NCI-H748 treated with DMSO at 0.1 percent for 48 hours (cell line): ENCODE measurements around the gene C2orf69.
A peak's percentile ranks its signal among the peaks of the same experiment; 100 is the strongest.

ENCODE experiments used
- DNase-seq: peaks from one replicate; lab custom pipeline; 2025; lab: John Stamatoyannopoulos, UW

C2orf69 gene

DNA sequence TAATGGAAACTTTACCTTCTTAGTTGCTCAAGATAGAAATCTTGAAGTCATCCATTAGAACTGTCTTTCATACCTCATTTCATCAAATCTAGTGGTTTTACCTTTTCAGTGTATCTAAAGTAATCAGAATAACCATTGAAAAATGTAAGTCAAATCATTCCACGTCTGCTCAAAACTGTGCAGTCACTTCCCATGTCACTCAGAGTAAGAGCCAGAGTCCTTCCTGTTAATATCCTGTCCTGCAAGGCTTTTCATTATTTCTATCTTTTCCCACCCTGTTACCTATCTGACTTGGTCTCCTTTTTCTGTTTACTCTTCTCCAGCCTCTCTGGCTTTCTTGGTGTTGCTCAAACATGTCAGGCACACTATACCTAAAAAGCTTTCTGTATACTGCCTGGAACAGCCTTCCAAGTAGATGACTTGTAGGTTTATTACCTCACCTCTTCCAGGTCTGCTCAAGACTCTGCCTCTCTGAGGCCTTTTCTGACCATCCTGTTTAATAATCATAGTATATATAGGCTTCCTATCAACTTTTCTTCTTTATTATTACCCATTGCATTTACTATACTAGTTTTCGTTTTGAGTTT is 3.4 kb downstream of the C2orf69 start:
- DNase-seq: no peak

DNA sequence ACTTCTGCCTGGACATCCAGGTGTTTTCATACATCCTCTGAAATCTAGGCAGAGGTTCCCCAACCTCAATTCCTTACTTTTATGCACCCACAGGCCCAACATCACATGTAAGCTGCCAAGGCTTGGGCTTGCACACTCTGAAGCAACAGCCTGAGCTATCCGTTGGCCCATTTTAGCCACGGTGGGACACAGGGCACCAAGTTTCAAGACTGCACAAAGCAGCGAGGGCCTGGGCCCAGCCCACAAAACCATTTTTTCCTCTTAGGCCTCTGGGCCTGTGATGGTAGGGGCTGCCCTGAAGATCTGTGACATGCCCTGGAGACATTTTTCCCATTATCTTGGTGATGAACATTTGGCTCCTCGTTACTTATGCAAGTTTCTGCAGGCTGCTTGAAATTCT is 5.9 kb downstream of the C2orf69 start:
- no peak for DNase-seq

DNA sequence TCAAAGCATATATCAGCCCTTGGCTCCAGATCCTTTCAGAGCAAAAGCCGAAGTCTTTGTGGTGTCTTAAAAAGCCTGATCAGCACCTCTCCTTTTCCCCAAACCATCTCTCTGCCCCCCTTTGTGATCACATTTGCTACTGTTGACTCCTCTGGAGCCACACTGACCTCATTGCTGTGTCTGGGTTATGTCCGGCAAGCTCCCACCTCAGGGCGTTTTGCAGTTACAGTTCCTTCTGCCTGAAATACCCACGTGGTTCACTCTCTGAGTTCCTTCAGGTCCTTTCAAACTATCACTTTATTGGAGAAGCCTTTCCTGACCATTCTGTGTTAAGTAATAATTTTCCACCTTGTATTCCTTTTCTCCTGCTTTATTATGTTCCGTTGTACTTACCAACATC is 11.8 kb downstream of the C2orf69 start:
- no peak for DNase-seq

DNA sequence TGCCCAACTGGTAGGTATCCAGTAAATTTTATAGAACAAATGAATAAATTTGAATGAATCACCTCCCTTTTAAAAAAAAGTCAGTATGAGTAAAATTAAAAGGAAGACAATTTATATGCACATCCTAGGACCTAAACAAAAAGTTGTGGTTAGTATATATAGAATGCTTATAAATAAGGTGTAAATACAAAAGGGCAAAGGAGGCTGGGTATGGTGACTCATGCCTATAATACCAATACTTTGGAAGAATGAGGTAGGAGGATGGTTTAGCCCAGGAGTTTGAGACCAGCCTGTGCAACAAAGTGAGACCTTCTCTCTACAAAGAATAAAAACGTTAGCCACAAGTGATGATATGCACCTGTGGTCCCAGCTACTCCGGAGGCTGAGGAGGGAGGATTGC is 12.8 kb downstream of the C2orf69 start:
- DNase-seq: no peak

- no peak for DNase-seq
Observed at GRCh38 chr2:199926806-199927205, 15.7 kb downstream of the C2orf69 start.

DNA sequence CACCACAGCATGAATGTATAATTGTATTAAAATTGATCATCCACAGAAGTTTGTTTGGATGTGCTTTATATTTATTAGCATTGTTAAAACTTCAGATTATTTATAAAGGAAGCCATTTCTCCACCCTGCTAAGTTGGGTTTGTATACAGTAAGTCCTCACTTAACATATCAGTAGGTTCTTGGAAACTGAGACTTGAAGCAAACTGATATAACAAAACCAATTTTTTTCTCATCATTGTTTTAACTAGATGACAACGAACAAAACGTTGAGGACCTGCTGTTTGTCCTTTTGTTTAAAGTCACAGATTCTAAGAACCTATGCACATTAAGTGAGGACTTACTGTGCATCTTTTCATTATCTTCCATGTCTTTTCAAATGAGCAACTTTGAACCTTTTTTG is 17.1 kb downstream of the C2orf69 start:
- DNase-seq: no peak

DNA sequence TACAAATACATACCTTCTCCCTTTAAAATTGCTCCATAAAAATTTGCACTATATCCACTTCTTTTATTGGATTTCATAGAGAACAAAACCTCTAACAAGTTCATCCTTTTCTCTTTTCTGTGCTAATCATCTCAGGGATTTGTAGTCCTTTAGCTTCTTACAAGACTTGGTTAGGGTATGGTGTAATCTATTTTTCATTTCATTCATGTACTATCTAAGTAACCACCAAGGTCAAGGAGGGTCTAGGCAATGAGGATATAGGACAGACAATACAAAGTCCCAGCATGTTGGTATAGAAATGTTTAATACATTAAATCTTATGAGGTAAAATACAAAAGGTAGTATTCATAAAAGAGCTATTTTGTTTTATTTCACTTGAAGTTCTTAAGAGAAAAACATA is 17.5 kb downstream of the C2orf69 start:
- no peak for DNase-seq

DNA sequence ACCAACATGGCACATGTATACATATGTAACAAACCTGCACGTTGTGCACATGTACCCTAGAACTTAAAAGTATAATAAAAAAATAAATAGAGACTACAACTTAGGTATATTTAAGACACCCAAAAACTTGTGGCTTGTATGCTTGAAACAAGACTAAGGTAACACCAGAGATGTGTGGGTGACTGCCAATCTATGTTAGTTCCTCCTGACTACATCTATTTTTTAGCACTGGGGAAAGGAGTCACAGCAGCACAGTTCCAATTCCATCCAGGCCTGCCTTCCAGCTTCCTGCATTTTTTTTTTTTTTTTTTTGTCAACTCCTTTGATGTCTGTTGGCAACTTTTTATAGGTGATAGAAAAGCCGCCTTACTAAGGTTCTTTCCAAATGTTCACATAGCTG is 18.2 kb downstream of the C2orf69 start:
- no peak for DNase-seq

DNA sequence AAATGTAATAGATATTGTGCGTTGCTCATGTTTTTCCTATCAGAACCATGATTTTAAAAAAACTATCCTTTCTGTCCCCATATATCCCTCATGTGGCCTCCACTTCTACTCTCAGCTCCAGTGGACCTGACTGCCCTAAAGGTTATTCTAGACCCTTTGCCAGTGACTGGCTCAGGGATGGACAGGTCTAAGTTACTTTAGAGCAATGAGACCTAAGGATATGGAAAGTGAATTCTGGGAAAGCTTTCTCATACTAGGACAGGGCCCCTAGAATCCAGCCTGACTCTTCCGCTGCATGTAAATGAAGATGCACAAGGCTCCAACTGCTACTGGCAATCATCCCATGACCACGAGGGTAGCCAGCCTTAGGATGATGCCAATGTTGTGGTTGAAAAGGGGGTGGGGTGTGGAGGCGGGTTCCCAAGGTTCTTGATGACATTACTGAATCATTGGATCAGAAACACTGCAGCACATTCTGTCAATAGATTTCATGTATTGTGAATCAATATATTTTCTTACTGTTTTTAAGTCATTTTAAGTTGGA is 21.3 kb downstream of the C2orf69 start:
- no peak for DNase-seq

- DNase-seq: no peak
Observed at GRCh38 chr2:199933466-199933865, 22.4 kb downstream of the C2orf69 start.

- no peak for DNase-seq
Observed at GRCh38 chr2:199936554-199936953, 25.5 kb downstream of the C2orf69 start.

- DNase-seq: no peak
Observed at GRCh38 chr2:199940373-199940772, 29.3 kb downstream of the C2orf69 start.

DNA sequence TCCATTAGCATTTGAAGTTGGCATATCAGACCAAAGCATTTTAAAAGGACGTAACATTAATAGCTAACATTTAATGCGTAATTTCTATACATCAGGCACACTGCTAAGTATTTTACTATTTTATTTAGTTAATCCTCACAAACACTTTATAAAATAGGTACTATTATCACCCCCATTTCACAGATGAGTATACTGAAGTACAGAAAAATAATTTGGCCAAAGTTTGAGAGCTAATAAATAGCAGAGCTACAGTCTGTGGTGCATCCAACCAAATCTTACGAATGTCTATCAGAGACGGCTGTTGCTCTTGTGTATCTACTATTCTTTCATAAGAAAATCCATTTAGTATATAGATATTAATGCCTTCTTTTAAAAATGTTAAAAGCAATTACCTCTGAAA is 32.3 kb downstream of the C2orf69 start:
- DNase-seq: no peak

DNA sequence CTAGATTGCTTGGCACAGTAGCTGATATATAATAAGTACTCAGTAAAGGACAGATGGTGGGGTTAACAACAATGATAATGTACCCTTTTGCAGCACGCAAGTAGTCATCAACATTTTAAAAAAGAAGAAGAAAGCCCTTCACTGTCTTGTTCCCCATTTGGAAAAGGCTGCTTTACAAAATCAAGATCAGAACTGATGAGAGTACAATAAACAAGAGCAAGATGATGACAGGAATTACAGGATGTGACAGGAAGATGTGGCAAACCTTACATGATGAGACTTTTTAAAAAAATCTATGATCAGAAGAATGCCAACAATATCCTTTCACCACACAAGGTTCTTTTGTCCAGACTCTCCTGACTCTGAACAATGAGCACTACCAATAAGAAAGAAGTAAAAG is 35.1 kb downstream of the C2orf69 start:
- no peak for DNase-seq

GRCh38 chr2:199946836-199947235 is 35.7 kb downstream of the C2orf69 start:
- DNase-seq: no peak

DNA sequence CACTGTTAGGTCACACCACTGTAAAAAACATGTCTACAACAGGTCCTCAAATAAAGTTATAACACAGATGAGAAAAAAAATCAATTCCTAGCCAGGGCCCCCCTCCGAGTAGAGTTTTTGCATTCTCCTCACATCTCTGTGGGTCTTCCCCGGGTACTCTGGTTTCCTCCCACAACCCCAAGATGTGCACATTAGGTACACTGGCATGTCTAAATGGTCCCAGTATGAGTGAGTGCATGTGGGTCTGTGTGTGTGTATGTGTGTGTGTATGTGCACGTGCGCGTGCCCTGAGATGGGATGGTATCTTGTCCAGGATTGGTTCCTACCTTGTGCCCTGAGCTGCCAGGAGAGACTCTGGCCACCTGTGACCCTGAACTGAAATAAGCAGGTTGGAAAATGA is 39.3 kb downstream of the C2orf69 start:
- no peak for DNase-seq

DNA sequence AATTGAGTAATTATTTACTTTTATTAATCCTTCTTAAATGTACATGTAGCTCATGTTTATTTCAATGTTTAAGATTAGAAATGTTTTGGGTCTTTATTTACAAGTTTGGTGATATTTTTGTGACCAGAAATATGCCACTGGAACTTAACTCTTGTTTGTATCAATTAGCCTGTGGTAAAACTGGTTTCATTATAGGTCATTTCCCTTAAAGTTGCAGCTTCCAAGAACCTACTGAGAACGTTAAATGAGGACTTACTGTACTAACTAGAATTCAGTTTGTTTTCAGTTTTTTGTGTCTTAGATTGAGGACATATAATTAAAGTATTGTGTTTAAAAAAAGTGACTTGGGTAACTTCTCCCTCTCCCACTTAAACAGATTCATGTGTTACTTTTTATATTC is 39.9 kb downstream of the C2orf69 start:
- DNase-seq: no peak

DNA sequence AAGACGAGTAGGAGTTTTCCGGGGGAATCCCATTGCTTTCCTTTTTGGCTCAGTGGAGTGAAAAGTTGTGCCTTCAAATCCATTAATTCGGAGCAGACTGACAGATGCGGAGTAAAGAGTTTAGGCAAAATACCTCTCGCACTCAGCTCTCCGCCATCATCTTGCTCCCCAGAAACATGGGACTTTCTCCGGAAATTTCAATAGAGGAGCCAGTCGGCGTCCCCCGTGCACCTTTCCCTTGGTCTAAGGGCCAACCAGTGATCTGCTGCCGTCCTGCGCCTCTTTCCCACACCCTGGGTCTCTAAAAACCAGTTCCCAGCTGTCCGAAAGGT is 43.9 kb downstream of the C2orf69 start:
- DNase-seq: no peak

DNA sequence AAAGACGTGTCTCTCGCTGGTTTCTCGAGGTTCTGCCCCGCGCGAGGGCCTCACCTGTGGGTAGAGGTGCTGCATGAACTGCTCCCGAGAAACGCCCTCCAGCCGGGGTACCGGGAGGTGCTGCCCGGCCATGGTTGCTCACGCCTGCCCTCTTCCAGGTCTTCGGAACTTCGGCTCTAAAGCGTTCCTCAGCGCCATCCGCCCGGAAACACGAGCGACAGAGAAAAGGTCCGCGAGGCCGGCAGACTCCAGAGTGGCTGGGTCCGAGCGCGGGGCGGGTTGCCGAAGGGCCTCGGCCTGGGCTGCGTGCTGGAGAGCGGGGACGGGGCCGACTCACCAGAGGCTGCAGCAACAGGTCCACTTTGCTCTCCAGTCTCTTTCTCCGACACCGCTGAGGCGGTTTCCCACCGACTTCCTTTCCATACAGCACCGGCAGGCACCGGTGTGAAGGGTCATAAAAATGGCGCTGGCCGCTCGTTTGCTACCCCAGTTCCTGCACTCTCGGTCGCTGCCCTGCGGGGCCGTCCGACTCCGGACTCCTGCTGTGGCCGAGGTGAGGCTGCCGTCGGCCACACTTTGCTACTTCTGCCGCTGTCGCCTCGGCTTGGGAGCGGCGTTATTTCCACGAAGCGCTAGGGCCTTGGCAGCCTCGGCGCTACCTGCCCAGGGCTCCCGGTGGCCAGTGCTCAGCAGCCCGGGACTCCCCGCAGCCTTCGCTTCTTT is 44.4 kb downstream of the C2orf69 start, which contains the start of the genes MAIP1 and TYW5:
MAIP1 (plus strand) TSS at position 244 of the 723 bp plus-strand sequence; CDS start at position 461, 217 bp downstream.
TYW5 (minus strand) TSS at position 153 of the 723 bp plus-strand sequence; CDS start at position 132, 21 bp downstream.
- peak; percentile 97 for DNase-seq

GRCh38 chr2:199956062-199956380 is 44.9 kb downstream of the C2orf69 start:
- peak; percentile 58 for DNase-seq

- DNase-seq: no peak
Observed at GRCh38 chr2:199958014-199958413, 46.9 kb downstream of the C2orf69 start.

GRCh38 chr2:199962203-199962602 is 51.1 kb downstream of the C2orf69 start:
- DNase-seq: no peak

DNA sequence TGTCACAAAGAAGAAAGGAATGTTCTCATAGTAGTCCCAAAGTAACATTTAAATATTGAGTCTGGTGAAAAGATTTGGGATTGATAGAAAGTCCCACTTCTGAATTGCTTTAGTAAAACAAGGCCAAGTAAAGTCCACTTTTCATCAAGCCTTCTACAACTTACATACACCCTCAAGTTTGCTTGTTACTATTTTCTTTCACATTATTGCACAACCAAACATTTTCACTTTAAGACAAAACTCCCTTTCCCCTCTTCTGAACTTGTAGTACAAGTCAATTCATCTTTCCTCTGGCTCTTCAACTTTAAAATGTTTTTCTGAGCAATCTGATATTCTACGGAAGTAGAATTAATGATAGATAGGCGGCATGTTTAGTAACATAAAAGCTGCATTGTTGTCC is 55.3 kb downstream of the C2orf69 start:
- DNase-seq: no peak

GRCh38 chr2:199966976-199967375 is 55.9 kb downstream of the C2orf69 start:
- DNase-seq: no peak
